GM19193 (cell line): ENCODE results near the gene PPP1CA.

Experiments used
- POLR2A ChIP-seq: IDR thresholded peaks from 4 replicates; pipeline ENCODE4 v1.6.1; 2011; ENCODE audit not compliant: insufficient read depth, insufficient read length; ENCODE audit errors: extremely low read depth

PPP1CA gene

DNA sequence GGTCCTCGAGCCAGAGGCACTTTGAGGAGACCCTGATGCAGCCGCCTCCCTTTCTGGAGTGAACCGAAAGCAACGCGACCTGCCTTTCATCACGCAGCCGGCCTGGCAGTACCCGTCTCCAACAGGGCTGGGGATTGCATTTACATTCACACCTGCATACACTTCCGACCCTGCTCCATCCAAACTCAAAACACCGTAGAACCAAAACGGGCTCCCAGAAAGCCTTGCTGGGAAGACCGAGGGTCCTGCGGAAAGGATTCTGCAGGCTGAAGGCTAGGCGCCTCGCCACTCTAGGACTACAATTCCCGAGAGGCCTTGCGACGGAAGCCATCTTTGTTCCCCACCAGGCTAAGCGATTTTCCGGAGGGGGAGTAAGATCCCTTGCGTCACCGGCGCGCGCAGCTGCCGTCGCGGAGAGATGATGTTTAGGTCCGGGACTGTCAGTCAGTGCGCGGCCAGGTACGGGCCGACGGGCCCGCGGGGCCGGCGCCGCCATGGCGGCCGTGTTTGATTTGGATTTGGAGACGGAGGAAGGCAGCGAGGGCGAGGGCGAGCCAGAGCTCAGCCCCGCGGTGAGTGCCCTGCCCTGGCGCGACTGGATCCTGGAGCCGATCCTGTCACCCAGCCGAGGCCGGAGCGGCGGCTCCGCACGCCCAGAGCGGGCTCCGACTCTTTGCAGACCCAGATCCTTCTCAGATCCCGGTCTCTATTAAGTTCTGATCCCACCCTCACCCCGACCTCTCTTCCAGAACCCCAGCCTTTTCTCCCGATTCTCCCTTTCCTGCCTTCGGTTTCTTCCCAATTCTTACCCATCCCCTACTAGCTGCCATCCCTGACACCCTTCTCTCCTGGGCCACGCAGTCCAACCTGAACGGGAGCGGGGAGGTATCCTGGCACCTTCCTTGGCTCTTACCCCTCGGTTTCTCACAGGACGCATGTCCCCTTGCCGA lies 26.7 kb upstream of the PPP1CA start, which contains the start of gene RPS6KB2:
RPS6KB2 (plus strand) TSS at position 443 of the 950 bp plus-strand sequence; CDS start at position 495, 52 bp downstream.
- TF ChIP-seq POLR2A = peak; percentile 91

DNA sequence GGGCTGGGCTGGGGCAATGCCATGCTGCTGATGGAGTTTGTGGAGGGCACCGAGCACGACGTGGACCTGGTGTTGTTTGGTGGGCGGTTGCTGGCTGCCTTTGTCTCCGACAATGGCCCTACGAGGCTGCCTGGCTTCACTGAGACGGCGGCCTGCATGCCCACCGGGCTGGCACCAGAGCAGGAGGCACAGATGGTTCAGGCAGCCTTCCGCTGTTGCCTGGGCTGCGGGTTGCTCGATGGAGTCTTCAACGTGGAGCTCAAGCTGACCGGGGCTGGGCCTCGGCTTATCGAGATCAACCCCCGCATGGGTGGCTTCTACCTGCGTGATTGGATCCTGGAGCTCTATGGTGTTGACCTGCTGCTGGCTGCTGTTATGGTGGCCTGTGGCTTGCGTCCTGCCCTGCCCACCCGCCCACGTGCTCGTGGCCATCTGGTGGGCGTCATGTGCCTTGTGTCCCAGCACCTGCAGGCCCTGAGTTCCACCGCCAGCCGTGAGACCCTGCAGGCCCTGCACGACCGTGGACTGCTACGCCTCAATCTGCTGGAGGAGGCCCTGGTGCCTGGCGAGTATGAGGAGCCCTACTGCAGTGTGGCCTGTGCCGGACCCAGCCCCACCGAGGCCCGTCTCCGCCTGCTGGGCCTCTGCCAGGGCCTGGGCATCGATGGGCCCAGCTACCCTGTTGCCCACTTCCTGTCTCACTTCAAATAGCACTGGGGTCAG lies 22.4 kb upstream of the PPP1CA start:
- no peak for TF ChIP-seq POLR2A

DNA sequence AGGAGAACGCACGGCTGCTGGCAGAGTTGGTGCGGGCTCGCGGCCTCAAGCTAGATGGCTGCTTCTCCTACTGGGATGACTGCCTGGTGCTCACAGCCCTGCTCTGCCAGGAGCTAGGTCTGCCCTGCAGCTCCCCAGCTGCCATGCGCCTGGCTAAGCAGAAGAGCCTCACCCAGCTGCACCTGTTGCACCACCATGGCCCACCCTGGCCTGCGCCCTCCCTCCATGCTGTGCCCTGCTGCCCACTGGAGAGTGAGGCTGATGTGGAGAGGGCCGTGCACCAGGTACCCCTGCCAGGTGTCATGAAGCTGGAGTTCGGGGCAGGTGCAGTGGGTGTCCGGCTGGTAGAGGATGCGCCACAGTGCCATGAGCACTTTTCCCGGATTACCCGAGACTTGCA lies 21.8 kb upstream of the PPP1CA start:
- no peak for TF ChIP-seq POLR2A

DNA sequence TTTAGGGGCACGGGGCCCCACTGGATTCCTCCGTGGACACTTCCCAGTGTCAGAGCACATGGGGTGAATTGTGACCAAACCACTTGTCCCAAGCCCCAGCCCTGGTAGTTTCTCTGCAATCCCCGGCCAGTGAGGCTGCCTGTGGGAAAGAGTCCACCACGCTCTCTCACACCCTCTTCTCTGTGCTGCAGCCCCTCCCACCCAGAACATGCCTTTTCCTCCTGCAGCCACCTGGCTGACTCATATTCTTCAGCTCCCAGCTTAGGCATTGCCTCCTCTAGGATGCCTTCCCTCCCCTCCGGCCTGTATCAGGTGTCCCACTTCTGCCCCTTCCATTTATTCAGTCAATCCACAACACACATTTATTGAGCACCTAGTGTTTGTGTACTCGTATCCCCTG lies 21.2 kb upstream of the PPP1CA start:
- no peak for TF ChIP-seq POLR2A

DNA sequence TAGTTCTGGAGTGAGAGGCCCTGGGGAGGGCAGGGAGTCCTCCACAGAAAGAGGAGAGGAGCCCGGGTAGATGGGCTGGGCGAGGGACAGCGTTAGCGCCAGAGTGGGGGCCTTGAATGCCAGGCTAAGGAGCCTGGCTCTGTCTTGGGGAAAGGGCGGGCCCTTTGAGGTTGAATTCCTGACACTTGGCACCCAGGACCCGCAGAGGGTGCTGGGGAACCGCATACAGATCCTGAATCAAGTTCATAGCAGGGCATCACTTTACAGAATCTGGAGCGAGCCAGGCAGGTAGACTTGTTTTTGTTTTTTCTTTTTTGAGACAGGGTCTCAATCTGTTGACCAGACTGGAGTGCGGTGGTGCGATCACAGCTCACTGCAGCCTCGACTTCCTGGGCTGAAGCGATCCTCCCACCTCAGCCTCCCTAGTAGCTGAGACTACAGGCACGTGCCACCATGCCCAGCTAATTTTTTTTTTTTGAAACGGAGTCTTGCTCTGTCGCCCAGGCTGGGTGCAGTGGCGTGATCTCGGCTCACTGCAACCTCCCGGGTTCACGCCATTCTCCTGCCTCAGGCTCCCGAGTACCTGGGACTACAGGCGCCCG lies 19.9 kb upstream of the PPP1CA start:
- TF ChIP-seq POLR2A = no peak

DNA sequence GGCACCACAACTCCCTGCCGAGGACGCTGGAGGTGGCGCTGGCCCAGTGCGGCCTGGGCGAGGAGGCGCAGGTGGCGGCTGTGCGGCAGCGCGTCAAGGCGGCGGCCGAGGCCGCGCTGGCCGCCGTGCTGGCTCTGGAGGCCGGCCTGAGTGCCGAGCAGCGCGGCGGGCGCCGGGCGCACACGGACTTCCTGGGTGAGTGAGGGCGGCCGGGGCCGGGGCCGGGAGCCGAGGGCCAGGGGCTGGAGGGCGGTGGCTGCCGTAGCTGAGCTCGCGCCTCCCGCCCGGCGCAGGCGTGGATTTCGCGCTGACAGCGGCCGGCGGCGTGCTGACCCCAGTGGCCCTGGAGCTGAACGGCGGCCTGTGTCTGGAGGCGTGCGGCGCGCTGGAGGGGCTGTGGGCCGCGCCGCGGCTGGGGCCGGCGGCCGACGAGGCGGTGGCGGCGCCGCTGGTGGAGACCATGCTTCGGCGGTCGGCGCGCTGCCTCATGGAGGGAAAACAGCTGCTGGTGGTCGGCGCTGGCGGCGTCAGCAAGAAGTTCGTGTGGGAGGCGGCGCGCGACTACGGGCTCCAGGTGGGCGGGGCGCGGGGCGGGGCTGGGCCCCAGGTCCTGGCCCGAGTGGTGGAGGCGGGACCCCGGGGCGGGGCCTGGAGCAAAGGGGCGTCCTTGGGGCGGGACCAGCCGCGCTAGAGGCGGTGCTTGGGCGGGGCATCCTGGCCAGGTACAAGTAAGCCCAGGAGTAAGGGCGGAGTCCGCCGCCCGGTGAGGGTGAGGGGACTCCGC lies 19.2 kb upstream of the PPP1CA start:
- no peak for TF ChIP-seq POLR2A

DNA sequence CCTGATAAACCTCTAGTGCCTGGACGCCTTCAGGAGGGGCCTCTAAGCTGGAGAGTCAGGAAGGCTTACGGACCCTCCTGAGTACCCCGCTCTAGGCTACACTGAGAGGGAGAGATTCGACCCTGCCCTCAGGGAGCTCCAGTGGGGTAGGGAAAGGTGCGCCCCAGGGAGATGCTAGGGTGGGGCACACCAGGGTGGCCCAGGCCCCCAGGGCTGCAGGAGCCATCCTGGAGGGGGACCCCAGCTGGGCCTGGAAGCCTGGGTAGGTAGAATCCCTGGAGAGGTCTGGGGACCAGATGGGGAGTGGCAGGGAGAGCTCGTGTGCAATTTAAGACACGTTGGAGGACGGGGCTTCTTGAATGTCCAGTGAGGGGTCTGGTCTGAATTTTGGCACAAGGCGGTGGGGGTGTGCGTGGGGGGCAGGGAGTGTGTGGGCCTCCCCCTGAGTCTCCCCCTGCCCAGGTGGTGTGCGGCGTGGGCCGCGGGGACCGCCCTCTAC lies 18.5 kb upstream of the PPP1CA start:
- TF ChIP-seq POLR2A = no peak

DNA sequence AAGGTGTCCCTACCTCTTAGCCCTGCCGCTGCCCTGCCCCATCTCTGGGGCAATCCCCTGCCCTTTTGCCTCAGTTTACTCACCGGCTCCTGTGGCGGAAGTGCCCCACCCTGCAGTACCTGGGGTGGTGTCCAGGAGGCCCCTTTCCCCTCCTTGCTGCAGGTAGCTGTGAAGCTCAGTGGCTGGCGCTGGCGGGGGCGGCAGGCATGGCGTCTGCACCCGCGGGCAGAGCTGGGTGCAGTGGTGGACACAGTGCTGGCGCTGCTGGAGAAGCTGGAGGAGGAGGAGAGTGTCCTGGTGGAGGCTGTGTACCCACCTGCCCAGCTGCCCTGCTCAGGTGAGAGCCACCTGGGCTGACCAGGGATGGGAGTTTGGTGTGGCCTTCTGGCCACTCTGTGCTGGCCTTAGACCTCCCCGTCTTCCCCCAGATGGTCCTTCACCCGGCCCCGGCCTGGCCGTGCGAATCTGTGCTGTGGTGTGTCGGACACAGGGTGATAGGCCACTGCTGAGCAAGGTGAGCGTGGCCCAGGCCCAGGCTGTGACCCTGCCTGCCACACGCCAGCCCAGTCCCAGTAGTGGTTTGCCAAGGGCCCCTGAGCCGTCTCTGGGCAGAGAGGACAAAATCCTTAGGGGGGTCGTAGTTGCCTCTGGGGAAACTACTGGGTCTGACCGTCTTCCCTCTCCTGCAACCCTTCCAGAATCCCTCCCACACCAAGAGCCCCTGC lies 17.8 kb upstream of the PPP1CA start:
- TF ChIP-seq POLR2A = no peak

DNA sequence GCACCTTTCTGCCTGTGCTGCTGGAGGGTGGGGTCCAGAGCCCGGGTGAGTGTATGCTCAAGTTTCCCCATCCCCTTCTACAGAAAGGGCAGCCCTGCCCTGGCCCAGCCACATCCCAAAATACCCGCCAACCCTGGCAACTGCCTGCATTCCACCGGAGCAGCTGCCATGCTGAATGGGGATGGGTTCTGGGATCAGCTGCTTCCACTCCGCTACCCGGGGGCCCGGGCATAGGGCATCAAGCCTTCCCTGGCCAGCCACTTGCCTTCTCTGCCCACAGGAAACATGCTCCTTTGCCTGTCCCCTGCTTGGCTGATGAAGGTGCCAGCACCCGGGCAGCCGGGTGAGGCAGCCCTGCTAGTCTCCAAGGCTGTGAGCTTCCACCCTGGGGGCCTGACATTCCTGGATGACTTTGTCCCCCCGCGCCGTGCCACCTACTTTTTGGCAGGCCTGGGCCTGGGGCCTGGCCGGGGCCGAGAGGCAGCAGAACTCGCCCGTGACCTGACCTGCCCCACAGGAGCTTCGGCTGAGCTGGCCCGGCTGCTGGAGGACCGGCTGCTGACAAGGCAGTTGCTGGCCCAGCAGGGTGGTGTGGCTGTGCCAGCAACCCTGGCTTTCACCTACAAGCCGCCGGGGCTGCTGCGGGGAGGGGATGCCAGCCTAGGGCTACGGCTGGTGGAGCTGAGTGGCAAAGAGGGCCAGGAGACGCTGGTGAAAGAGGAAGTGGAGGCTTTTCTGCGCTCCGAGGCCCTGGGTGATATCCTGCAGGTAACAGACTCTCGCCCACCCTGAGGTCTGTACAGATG lies 17.0 kb upstream of the PPP1CA start:
- no peak for TF ChIP-seq POLR2A

DNA sequence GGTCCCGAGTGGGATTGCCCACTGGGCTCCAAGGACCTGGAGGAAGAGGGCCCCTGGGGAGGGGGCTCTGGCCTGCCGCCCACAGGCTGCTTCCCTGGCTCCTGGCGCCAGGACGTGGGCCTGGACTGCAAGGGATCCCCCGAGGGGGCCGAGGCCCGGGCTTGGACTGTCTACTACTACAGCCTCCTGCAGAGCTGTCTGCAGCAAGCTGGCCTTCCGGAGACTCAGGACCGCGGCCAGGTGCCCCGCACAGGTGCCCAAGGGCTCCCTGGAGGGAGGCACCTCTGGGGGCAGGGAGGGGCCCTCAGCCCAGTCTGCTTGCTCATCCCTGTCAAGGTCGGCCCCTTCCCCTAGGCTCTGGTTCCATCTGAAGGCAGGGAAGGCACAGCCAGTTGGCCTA lies 15.8 kb upstream of the PPP1CA start:
- TF ChIP-seq POLR2A = no peak

DNA sequence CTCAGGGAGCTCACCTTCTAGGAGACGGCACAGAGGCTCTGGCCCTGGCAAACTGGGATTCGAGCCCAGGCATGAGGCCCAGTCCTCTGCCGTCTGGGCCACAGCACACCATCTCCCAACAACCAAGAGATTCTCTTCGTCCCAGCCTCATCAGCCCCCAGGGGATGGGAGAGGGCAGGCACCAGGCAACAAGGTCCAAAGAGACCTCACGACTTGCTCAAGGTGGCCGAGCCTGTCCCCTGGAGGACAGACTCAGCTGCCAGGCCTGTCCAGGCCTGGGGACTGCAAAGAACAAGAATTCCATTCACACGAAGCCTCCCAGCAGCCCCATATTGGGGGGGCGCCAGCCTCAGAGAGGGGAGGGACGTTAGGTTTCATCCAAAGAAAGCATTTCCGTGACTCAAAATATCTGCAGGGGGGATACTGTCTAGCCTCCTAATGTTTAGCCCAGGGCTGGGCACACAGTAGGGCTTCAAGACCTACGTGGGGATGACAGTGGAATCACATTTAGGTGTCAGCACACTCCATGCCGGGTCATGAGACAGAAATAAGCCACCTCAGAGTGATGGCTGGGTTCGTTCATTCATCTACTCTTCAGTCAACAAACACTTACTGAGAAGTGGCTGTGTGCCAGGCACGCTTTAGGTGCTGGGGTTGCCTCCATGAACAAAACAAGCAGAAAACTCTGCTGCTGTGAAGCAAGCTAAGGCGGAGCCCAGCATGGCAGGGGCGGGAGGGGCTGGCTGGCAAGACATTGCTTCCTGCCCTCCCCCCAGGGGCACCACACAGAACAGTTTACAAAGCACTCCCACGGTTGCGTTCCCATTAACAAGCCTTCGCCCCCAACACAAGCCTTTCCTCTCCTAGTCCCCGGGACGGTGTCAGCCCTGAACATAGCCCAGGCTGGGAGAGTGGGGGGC lies 15.0 kb upstream of the PPP1CA start:
- no peak for TF ChIP-seq POLR2A

DNA sequence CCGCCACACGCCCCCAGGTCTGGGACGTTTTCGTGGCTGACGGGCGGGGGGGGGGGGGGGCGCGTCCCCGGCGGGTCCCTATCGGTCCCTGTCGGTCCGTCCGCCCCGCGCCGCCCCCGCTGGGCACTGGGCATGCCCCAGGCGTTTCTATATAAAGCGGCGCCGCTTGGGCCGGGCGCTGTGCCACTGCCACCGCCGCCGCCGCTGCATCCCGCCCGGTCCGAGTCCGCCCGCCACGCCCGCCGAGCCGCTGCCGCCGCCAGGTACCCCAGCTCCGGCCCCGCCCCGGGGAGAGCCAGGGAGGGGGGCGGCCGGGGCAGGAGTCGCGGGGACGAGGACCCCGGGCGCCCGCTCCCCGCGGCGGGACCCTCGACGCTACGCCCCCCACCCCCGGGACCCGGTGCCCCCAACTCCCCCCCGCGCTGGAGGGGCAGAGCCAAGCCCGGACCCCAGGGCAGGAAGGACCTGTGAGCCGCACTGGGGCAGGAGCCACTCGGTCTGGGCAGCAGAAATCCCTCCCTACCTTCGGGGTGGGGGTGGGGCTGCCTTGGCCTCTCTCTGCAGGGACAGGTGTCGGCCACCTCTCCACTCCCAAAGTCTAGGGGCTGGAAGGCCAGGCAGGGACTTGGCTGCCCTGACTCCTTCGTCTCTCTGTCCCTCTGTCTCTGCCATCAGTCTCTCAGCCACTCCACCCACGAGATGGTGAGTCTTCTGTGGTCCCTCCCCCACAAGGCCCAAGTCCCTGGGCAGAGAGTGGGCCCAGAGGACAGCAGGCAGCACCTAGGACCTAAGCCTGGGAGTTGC lies 14.0 kb upstream of the PPP1CA start, which contains the start of gene CARNS1:
CARNS1 (plus strand) TSS at position 178 of the 804 bp plus-strand sequence; CDS start at position 700, 522 bp downstream.
- no peak for TF ChIP-seq POLR2A
